Astrocyte (in vitro differentiated cells and primary cell): ENCODE data around the gene BIN2. TPM values are rescaled to one million over a fixed set of nuclear protein-coding genes. Genes with fewer than 3 reads are reported as not detected.

ENCODE experiments used
- DNase-seq: peaks from one replicate; pipeline ENCODE4 v3.0.0-alpha.2; 2010; ENCODE audit warnings: low read depth
- FAIRE-seq: peaks from 2 replicates; lab custom pipeline; 2011; peaks lifted over from hg19 to GRCh38; lab: Jason Lieb, UNC
- H2AFZ ChIP-seq: 2 replicates; pipeline ENCODE4 v1.6.0; 2012; ENCODE audit warnings: low read depth, low read length, inconsistent platforms
- H3K27ac ChIP-seq: 2 replicates; pipeline ENCODE4 v1.5.1; 2011; ENCODE audit warnings: low read depth, low read length, inconsistent platforms
- H3K27me3 ChIP-seq: 2 replicates; pipeline ENCODE4 v1.6.0; 2011; ENCODE audit warnings: low read length, inconsistent platforms; ENCODE audit not compliant: insufficient read depth
- H3K36me3 ChIP-seq: 2 replicates; pipeline ENCODE4 v1.5.1; 2011; ENCODE audit warnings: low read length, inconsistent platforms; ENCODE audit not compliant: insufficient read depth
- H3K4me1 ChIP-seq: 2 replicates; pipeline ENCODE4 v1.5.1; 2011; ENCODE audit warnings: low read length, inconsistent platforms; ENCODE audit not compliant: insufficient read depth
- H3K4me2 ChIP-seq: 2 replicates; pipeline ENCODE4 v1.6.0; 2012; ENCODE audit warnings: low read length, inconsistent platforms
- H3K4me3 ChIP-seq: 2 replicates; pipeline ENCODE4 v1.5.1; 2011; ENCODE audit warnings: low read depth, mild to moderate bottlenecking, low read length, inconsistent platforms; ENCODE audit not compliant: insufficient read depth
- H3K79me2 ChIP-seq: 2 replicates; pipeline ENCODE4 v1.6.0; 2012; ENCODE audit warnings: mild to moderate bottlenecking, low read length, inconsistent platforms; ENCODE audit not compliant: insufficient read depth
- H3K9ac ChIP-seq: 2 replicates; pipeline ENCODE4 v1.6.0; 2012; ENCODE audit warnings: mild to moderate bottlenecking, low read length, inconsistent platforms
- H3K9me3 ChIP-seq: 2 replicates; pipeline ENCODE4 v1.5.1; 2012; ENCODE audit warnings: low read depth, mild to moderate bottlenecking, low read length, inconsistent platforms; ENCODE audit not compliant: insufficient read depth
- H4K20me1 ChIP-seq: 2 replicates; pipeline ENCODE4 v1.6.0; 2012; ENCODE audit warnings: low read length, inconsistent platforms; ENCODE audit not compliant: insufficient read depth
- H3K27ac Mint-ChIP-seq: one replicate; pipeline ENCODE4 v1.8.0; 2021; ENCODE audit warnings: mild to moderate bottlenecking, mixed read lengths; ENCODE audit not compliant: unreplicated experiment
- H3K27me3 Mint-ChIP-seq: one replicate; pipeline ENCODE4 v1.8.0; 2021; ENCODE audit warnings: low read depth, mixed read lengths; ENCODE audit not compliant: unreplicated experiment
- H3K36me3 Mint-ChIP-seq: one replicate; pipeline ENCODE4 v1.8.0; 2021; ENCODE audit warnings: low read depth, mixed read lengths; ENCODE audit not compliant: unreplicated experiment
- H3K4me1 Mint-ChIP-seq: one replicate; pipeline ENCODE4 v1.8.0; 2021; ENCODE audit warnings: low read depth, mixed read lengths; ENCODE audit not compliant: unreplicated experiment
- H3K4me3 Mint-ChIP-seq: one replicate; pipeline ENCODE4 v1.8.0; 2021; ENCODE audit warnings: mild to moderate bottlenecking, moderate library complexity, mixed read lengths; ENCODE audit not compliant: unreplicated experiment
- H3K9me3 Mint-ChIP-seq: one replicate; pipeline ENCODE4 v1.8.0; 2021; ENCODE audit warnings: mild to moderate bottlenecking, mixed read lengths; ENCODE audit not compliant: unreplicated experiment
- CTCF ChIP-seq: IDR thresholded peaks from 2 replicates; pipeline ENCODE4 v1.5.1; 2011; ENCODE audit warnings: low read depth, mild to moderate bottlenecking, inconsistent platforms, low read length, moderate library complexity; ENCODE audit not compliant: insufficient read depth
- EZH2 ChIP-seq: IDR thresholded peaks from 2 replicates; pipeline ENCODE4 v1.6.1; 2012; ENCODE audit warnings: mild to moderate bottlenecking, low read length, inconsistent platforms; ENCODE audit not compliant: insufficient read depth
- total RNA-seq: library from RNA; stranded (reverse); gene quantifications from 2 replicates; pipeline ENCODE4 v1.2.1, GENCODE V29; 2021

BIN2 gene
- total RNA-seq, 1 donor from 2014 or later = not detected

GRCh38 chr12:51362747-51363342 is 38.9 kb upstream of the BIN2 start:
- Mint-ChIP-seq H3K4me3 (no peak overlapping the region), H3K27me3 (peaks cover 12% of the 10 kb centered on the region), H3K36me3 (peaks cover 9% of the 10 kb centered on the region), H3K27ac (no peak overlapping the region), H3K4me1 (no peaks in the 10 kb centered on the region), H3K9me3 (no peaks in the 10 kb centered on the region)
- Histone ChIP-seq H4K20me1 (no peaks in the 10 kb centered on the region), H2AFZ (no peak overlapping the region), H3K79me2 (no peaks in the 10 kb centered on the region), H3K36me3 (peaks cover 2% of the 10 kb centered on the region), H3K4me1 (no peaks in the 10 kb centered on the region), H3K9me3 (no peaks in the 10 kb centered on the region), H3K4me2 (no peak overlapping the region), H3K27me3 (peaks cover 2% of the 10 kb centered on the region), H3K9ac (no peak overlapping the region), H3K4me3 (no peak overlapping the region), H3K27ac (no peak overlapping the region)
- FAIRE-seq (no peak), DNase-seq (no peak)
- no peak for TF ChIP-seq EZH2
- TF ChIP-seq CTCF = no peak

- H3K9me3 Mint-ChIP-seq = no peaks in the 10 kb centered on the region
- H3K4me3 Mint-ChIP-seq = no peak overlapping the region
- Histone ChIP-seq H3K27ac (no peak overlapping the region), H3K27me3 (peaks cover 2% of the 10 kb centered on the region), H3K36me3 (peaks cover 2% of the 10 kb centered on the region), H2AFZ (no peak overlapping the region), H3K79me2 (no peaks in the 10 kb centered on the region), H3K4me1 (no peaks in the 10 kb centered on the region), H3K9me3 (no peaks in the 10 kb centered on the region), H3K4me3 (no peak overlapping the region), H3K4me2 (no peak overlapping the region), H4K20me1 (no peaks in the 10 kb centered on the region), H3K9ac (no peak overlapping the region)
- H3K36me3 Mint-ChIP-seq = peaks cover 9% of the 10 kb centered on the region
- H3K27ac Mint-ChIP-seq = no peak overlapping the region
- no peak for DNase-seq
- FAIRE-seq = no peak
- H3K4me1 Mint-ChIP-seq = no peaks in the 10 kb centered on the region
- TF ChIP-seq CTCF = no peak
- TF ChIP-seq EZH2 = no peak
- H3K27me3 Mint-ChIP-seq = peaks cover 12% of the 10 kb centered on the region
Observed at GRCh38 chr12:51362307-51362706, 38.3 kb upstream of the BIN2 start.
